Activated naive CD8-positive, alpha-beta T cell treated with anti-CD3 and anti-CD28 coated beads, Interleukin-2, amount 10 ng/mL, durations not matched to agents 7 days and 5 days (primary cell): ENCODE measurements around the gene CFAP44. TPM values are rescaled to one million over a fixed set of nuclear protein-coding genes. Genes with fewer than 3 reads are reported as not detected.

Source experiments
- ATAC-seq: fragments of 150-1000 bp; cut with Tn5 transposase; one replicate; pipeline ENCODE4 v1.10.0; 2021; ENCODE audit warnings: low read depth, moderate library complexity
- POLR2A ChIA-PET: fragments of 350-600 bp; sonication (Branson Sonifier 250); formaldehyde crosslinking; loops from one replicate; lab custom pipeline; 2021; ENCODE audit warnings: antibody characterized with exemption; lab: Charles Lee
- DNase-seq: peaks from one replicate; pipeline ENCODE4 v3.0.0; 2021
- H3K27ac Mint-ChIP-seq: one replicate; pipeline ENCODE4 v1.8.0; 2022; ENCODE audit warnings: mild to moderate bottlenecking, mixed read lengths
- H3K27me3 Mint-ChIP-seq: one replicate; pipeline ENCODE4 v1.8.0; 2022; ENCODE audit warnings: mild to moderate bottlenecking, moderate library complexity, mixed read lengths
- H3K36me3 Mint-ChIP-seq: one replicate; pipeline ENCODE4 v1.8.0; 2021; ENCODE audit warnings: mild to moderate bottlenecking, mixed read lengths
- H3K4me1 Mint-ChIP-seq: one replicate; pipeline ENCODE4 v1.8.0; 2021; ENCODE audit warnings: mixed read lengths
- H3K4me3 Mint-ChIP-seq: one replicate; pipeline ENCODE4 v1.8.0; 2022; ENCODE audit warnings: mild to moderate bottlenecking, moderate library complexity, mixed read lengths
- H3K9me3 Mint-ChIP-seq: one replicate; pipeline ENCODE4 v1.8.0; 2021; ENCODE audit warnings: mixed read lengths
- microRNA-seq: library from miRNA; unstranded; fragments of <30 nt; microRNA quantifications from one replicate; pipeline ENCODE4 v1.2.0, GENCODE V29; 2022
- total RNA-seq, 2 experiments: library from RNA; stranded (reverse); gene quantifications; one replicate each; pipeline ENCODE4 v1.2.3, GENCODE V29; 2021

Gene CFAP44
- total RNA-seq, 2 experiments from 2014 or later, result 9.3 to 10.7 TPM

DNA sequence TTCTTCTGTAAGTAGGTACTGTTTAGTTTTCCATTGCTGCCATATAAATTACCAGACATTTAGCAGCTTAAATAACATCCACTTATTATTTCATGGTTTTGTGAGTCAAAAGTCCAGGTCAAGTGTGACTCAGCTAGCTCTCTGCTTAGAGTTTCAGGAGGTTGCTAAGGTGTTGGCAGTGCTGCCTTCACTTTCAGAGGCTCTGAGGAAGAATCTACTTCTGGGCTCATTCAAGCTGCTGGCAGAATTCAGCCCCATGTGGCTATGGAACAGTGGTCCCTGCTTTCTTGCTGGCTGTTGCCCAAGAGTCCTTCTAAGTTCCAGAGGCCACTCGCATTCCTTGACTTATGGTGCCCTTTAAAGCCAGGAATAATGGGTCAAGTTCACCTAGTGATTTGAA lies 4.5 kb downstream of the CFAP44 start:
- Mint-ChIP-seq H3K36me3 (peaks cover 4% of the 10 kb centered on the region), H3K27me3 (no peaks in the 10 kb centered on the region), H3K4me3 (no peak overlapping the region), H3K9me3 (no peaks in the 10 kb centered on the region), H3K4me1 (no peaks in the 10 kb centered on the region), H3K27ac (no peak overlapping the region)
- POLR2A ChIA-PET, result no interaction called here
- DNase-seq, result no peak
- ATAC-seq, result no peak

DNA sequence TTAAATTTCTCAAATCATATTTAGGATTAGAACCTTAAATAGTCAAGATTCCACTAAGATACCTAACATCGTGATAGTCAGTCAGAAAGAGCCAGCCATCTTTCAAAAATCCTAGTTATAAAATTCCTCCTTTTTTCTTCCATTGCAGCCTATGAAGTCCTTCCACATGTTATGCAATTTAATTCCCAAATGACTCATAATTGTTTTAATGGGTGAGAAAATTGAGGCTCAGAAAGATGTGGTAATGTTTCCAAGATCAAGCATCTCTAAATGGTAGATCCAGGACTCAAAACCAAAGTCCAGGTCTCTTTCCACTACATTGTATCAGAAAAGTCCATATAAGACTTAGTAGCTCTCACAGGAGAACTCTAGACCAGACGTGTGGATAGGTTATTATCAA lies 9.5 kb downstream of the CFAP44 start:
- H3K27ac Mint-ChIP-seq, result no peak overlapping the region
- H3K9me3 Mint-ChIP-seq, result peaks cover 6% of the 10 kb centered on the region
- no peaks in the 10 kb centered on the region for H3K27me3 Mint-ChIP-seq
- DNase-seq, result no peak
- no peaks in the 10 kb centered on the region for H3K4me1 Mint-ChIP-seq
- POLR2A ChIA-PET, result no interaction called here
- ATAC-seq, result no peak
- peaks cover 15% of the 10 kb centered on the region for H3K36me3 Mint-ChIP-seq
- H3K4me3 Mint-ChIP-seq, result no peak overlapping the region

DNA sequence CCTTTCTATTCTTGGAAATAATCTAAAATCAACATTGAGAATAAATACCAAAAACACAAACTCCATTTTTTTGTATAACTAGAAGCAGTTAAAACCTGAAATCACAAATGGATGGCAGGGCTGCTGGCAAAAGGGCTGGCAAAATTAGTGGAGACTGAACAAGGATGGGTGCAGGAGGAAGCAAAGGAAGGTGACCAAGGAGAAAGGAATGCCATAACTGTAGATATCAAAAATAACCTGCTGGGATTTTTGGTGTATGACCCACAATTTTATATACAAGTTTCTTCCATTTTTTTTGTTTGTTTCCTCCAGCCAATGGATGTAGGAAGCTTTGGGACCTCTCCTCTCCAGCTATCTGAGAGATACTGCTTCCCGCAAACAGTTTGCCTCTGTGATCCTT lies 12.7 kb downstream of the CFAP44 start:
- ATAC-seq (no peak), DNase-seq (no peak)
- no peak overlapping the region for H3K27ac Mint-ChIP-seq
- no peak overlapping the region for H3K4me3 Mint-ChIP-seq
- POLR2A ChIA-PET, result no interaction called here
- H3K27me3 Mint-ChIP-seq, result no peaks in the 10 kb centered on the region
- peaks cover 42% of the 10 kb centered on the region for H3K36me3 Mint-ChIP-seq
- H3K9me3 Mint-ChIP-seq, result peaks cover 14% of the 10 kb centered on the region
- H3K4me1 Mint-ChIP-seq, result no peaks in the 10 kb centered on the region

DNA sequence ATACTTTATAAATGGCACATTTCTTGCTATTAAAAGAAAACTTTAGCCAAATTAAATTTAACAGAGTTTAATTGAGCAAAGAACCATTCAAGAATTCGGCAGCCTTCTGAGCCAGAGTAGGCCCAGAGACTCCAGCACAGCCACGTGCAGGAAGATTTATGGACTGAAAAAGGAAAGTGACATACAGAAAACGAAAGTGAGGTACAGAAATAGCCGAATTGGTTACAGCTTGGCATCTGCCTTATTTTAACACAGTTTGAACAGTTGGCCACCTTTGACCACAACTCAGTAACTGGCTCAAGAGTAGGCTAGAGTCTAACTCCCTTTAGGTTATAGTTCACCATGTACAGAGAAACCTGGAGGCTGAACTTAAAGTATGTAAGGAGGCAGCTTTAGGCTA lies 17.6 kb downstream of the CFAP44 start:
- no peaks in the 10 kb centered on the region for H3K27me3 Mint-ChIP-seq
- no peak for DNase-seq
- peaks cover 17% of the 10 kb centered on the region for H3K9me3 Mint-ChIP-seq
- H3K36me3 Mint-ChIP-seq, result peaks cover 46% of the 10 kb centered on the region
- POLR2A ChIA-PET, result no interaction called here
- H3K27ac Mint-ChIP-seq, result peak overlapping the region; percentile 10
- ATAC-seq, result peak; percentile 22
- H3K4me1 Mint-ChIP-seq, result no peaks in the 10 kb centered on the region
- no peak overlapping the region for H3K4me3 Mint-ChIP-seq

DNA sequence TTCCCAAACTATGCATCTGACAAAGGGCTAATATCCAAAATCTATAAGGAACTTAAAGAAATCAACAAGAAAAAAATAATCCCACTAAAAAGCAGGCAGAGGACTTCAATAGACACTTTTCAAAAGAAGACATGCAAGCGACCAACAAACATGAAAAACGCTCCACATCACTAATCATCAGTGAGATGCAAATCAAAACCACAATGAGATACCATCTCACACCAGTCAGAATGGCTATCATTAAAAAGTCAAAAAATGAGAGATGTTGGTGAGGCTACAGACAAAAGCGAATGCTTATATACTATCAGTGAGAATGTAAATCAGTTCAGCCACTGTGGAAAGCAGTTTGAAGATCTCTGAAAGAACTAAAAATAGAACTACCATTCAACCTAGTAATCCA lies 20.2 kb downstream of the CFAP44 start:
- Mint-ChIP-seq H3K9me3 (peaks cover 7% of the 10 kb centered on the region), H3K27ac (no peak overlapping the region), H3K4me3 (no peak overlapping the region), H3K27me3 (no peaks in the 10 kb centered on the region), H3K4me1 (no peaks in the 10 kb centered on the region), H3K36me3 (peaks cover 33% of the 10 kb centered on the region)
- no peak for DNase-seq
- ATAC-seq, result no peak
- POLR2A ChIA-PET, result no interaction called here

DNA sequence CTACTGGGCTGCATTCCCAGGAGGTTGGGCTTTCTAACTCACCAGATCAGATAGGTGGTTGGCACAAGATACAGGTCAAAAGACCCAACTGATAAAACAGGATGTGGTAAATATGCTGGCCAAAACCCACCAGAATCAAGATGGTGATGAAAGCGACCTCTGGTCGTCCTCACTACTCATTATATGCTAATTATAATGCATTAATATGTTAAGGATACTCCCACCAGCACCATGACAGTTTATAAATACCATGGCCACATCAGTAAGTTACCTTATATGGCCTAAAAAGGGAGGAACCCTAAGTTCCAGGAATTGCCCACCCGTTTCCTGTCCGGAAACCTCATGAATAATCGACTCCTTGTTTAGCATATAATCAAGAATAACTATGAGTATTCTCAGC lies 31.6 kb downstream of the CFAP44 start:
- Mint-ChIP-seq H3K36me3 (peaks cover 30% of the 10 kb centered on the region), H3K4me3 (no peak overlapping the region), H3K27ac (no peak overlapping the region), H3K4me1 (peaks cover 5% of the 10 kb centered on the region), H3K9me3 (peaks cover 26% of the 10 kb centered on the region), H3K27me3 (no peaks in the 10 kb centered on the region)
- POLR2A ChIA-PET, result no interaction called here
- no peak for ATAC-seq
- no peak for DNase-seq

DNA sequence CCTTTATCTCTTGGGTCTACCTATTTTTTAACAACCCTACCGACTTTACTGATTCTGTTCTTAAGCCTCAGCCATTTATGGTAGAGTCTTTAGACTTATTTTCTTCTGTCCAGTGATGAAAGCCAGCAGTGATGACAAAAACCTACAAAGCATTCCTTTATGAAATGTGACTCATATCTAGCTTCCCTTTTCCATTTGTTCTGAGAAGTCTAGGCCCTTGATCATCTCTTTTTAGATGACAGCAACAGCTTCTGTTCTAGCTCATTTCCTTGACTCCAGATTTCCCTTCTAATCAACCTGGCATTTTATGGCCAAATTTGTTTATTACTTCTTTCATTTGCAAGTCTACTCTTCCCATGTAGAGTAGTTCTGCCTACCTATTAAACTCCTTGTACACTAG lies 36.1 kb downstream of the CFAP44 start:
- no peak for ATAC-seq
- peaks cover 5% of the 10 kb centered on the region for H3K4me1 Mint-ChIP-seq

DNA sequence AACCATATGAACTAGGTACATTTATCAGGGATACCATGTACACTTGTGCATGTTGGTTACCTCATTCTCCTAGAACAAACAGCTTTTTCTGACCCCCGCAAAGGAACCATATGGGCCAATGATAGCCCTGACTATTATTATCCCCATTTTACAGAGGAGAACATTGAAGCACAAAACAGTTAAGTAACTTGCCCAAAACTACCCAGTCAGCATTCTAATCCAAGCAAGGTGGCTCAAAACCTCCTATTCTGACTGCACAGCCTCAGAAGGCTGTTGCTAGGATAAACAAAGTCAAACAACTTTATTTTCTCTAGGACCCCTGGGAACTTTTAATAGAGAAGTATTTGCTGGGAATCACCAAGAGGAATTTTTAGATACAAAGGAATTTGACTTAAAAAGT lies 36.7 kb downstream of the CFAP44 start:
- DNase-seq (no peak), ATAC-seq (no peak)
- Mint-ChIP-seq H3K4me3 (no peak overlapping the region), H3K36me3 (peaks cover 18% of the 10 kb centered on the region), H3K27ac (no peak overlapping the region), H3K27me3 (no peaks in the 10 kb centered on the region), H3K4me1 (peaks cover 5% of the 10 kb centered on the region), H3K9me3 (peaks cover 5% of the 10 kb centered on the region)
- POLR2A ChIA-PET, result no interaction called here

More for the DNA sequence above, 36.1 kb downstream of the CFAP44 start:
- POLR2A ChIA-PET, result no interaction called here
- Mint-ChIP-seq H3K27me3 (no peaks in the 10 kb centered on the region), H3K36me3 (peaks cover 17% of the 10 kb centered on the region), H3K4me3 (no peak overlapping the region), H3K27ac (no peak overlapping the region), H3K9me3 (peaks cover 7% of the 10 kb centered on the region)
- DNase-seq, result no peak

Small RNAs within 50 kb of the gene (microRNA-seq; reads per million reads assigned to microRNA genes)
- not detected for gene MIR8076

Other genes with a start within 250 kb of the CFAP44 start
- not detected for gene BOC, start 229.9 kb downstream of the CFAP44 start, total RNA-seq
- gene SPICE1, start 73.7 kb upstream of the CFAP44 start, total RNA-seq, result 10 to 100 TPM; 22.5 to 25.2 TPM
- gene SIDT1, start 91.1 kb upstream of the CFAP44 start, total RNA-seq, result 10 to 100 TPM; 48.3 to 50.6 TPM